Measurements from ENCODE around the gene MRPS21.

MRPS21 gene

GRCh38 chr1:150293433-150294253, at the start of gene MRPS21:
Gene MRPS21 (plus strand): TSS chr1:150293861. CDS start chr1:150294367, 506 bp downstream.
- Histone ChIP-seq H3K36me3 (ENCODE audit: control insufficient read depth, insufficient read depth, low read length) (no peaks in the 10 kb centered on the region), H3K27ac (ENCODE audit: low read depth, low read length) (peak within 1 kb of the TSS; percentile 62), H3K9ac (ENCODE audit: low read length) (peak within 1 kb of the TSS; percentile 55), H3K4me3 (ENCODE audit: low read length) (peak within 1 kb of the TSS; percentile 88), H3K27me3 (ENCODE audit: control insufficient read depth, insufficient read depth, low read length) (no peaks in the 10 kb centered on the region), H3K4me1 (ENCODE audit: control insufficient read depth, insufficient read depth, low read length) (peaks cover 3% of the 10 kb centered on the region)

DNA sequence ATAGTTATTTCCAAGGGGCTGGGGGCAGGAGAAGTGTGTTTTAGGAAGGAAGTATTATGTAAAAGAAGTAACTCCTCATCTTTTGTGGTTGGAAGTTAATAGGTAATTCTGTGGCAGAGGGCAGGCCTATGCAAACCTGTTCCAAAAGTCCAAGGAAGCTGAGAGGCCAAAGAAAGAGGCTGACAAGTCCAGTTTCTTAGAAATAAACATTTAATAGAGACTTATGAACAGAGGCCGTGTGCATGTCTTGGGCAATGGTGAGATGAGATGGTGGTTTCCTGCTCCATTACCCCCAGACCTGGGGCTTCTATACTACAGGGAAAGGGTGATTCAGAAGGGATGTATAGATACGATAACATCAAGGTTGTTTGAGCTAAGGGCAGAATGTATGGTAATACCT, 43.7 kb upstream of the MRPS21 start:
- Histone ChIP-seq H3K36me3 (ENCODE audit: control insufficient read depth, insufficient read depth, low read length) (no peaks in the 10 kb centered on the region), H3K4me1 (ENCODE audit: control insufficient read depth, insufficient read depth, low read length) (no peaks in the 10 kb centered on the region), H3K27ac (ENCODE audit: low read depth, low read length) (no peak overlapping the region), H3K27me3 (ENCODE audit: control insufficient read depth, insufficient read depth, low read length) (no peaks in the 10 kb centered on the region), H3K4me3 (ENCODE audit: low read length) (no peak overlapping the region), H3K9ac (ENCODE audit: low read length) (no peak overlapping the region)

DNA sequence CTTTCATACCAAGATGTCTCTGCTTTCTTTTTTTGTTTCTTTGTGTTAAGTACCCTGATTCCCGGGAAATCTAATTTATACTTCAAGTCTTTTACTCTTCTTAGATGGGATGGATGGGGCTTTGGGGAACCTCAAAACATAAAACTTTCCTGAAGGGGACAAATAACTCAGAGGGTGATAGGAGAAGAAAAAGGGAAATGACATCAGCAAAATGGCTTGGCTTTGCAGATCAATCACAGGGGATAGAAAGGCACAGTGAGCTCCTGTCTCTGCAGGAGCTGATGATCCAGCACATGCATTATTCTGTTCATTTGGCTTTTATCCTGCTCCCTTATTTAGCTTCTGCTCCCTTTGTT, 37.5 kb upstream of the MRPS21 start:
- H3K9ac ChIP-seq (ENCODE audit: low read length): no peak overlapping the region
- peak overlapping the region; percentile 76 for H3K27ac ChIP-seq (ENCODE audit: low read depth, low read length)
- H3K4me1 ChIP-seq (ENCODE audit: control insufficient read depth, insufficient read depth, low read length): peaks cover 22% of the 10 kb centered on the region
- H3K4me3 ChIP-seq (ENCODE audit: low read length): peak overlapping the region; percentile 29
- no peaks in the 10 kb centered on the region for H3K36me3 ChIP-seq (ENCODE audit: control insufficient read depth, insufficient read depth, low read length)
- H3K27me3 ChIP-seq (ENCODE audit: control insufficient read depth, insufficient read depth, low read length): no peaks in the 10 kb centered on the region

- no peak overlapping the region for H3K9ac ChIP-seq (ENCODE audit: low read length)
- peaks cover 22% of the 10 kb centered on the region for H3K4me1 ChIP-seq (ENCODE audit: control insufficient read depth, insufficient read depth, low read length)
- peak overlapping the region; percentile 76 for H3K27ac ChIP-seq (ENCODE audit: low read depth, low read length)
- no peaks in the 10 kb centered on the region for H3K36me3 ChIP-seq (ENCODE audit: control insufficient read depth, insufficient read depth, low read length)
- H3K4me3 ChIP-seq (ENCODE audit: low read length): peak overlapping the region; percentile 29
- no peaks in the 10 kb centered on the region for H3K27me3 ChIP-seq (ENCODE audit: control insufficient read depth, insufficient read depth, low read length)
Measured at GRCh38 chr1:150256554-150257341, 36.9 kb upstream of the MRPS21 start.

- peak within 1 kb of the TSS; percentile 76 for H3K27ac ChIP-seq (ENCODE audit: low read depth, low read length)
- H3K9ac ChIP-seq (ENCODE audit: low read length): peak within 1 kb of the TSS; percentile 17
- peaks cover 22% of the 10 kb centered on the region for H3K4me1 ChIP-seq (ENCODE audit: control insufficient read depth, insufficient read depth, low read length)
- no peaks in the 10 kb centered on the region for H3K36me3 ChIP-seq (ENCODE audit: control insufficient read depth, insufficient read depth, low read length)
- no peaks in the 10 kb centered on the region for H3K27me3 ChIP-seq (ENCODE audit: control insufficient read depth, insufficient read depth, low read length)
- H3K4me3 ChIP-seq (ENCODE audit: low read length): peak within 1 kb of the TSS; percentile 43
Measured at GRCh38 chr1:150257624-150258585, 35.8 kb upstream of the MRPS21 start, which contains the start of gene CA14. Gene CA14 (plus strand): TSS chr1:150257774. CDS start chr1:150258129, 355 bp downstream.

DNA sequence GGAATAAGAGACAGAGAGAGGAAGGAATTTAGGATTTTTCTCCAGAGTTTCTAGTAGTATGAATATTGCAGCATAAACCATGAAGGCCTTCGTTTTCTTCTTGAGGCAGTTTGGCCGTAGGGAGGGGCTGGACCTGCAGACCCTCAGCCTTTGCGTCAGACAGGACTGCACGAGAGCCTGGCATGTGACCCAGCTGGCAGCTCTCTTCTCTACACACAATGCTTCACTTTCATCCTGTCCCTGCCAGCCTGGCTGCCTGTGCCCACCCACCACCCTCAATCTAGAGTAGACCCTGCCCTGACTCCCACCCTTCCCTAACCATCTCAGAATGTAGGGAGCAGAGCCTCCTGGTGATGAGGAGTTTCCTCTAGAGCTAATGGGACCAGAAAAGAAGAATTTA, 34.4 kb upstream of the MRPS21 start:
- H3K36me3 ChIP-seq (ENCODE audit: control insufficient read depth, insufficient read depth, low read length): no peaks in the 10 kb centered on the region
- peaks cover 22% of the 10 kb centered on the region for H3K4me1 ChIP-seq (ENCODE audit: control insufficient read depth, insufficient read depth, low read length)
- no peak overlapping the region for H3K9ac ChIP-seq (ENCODE audit: low read length)
- no peaks in the 10 kb centered on the region for H3K27me3 ChIP-seq (ENCODE audit: control insufficient read depth, insufficient read depth, low read length)
- no peak overlapping the region for H3K4me3 ChIP-seq (ENCODE audit: low read length)
- no peak overlapping the region for H3K27ac ChIP-seq (ENCODE audit: low read depth, low read length)

GRCh38 chr1:150259758-150260669, 33.6 kb upstream of the MRPS21 start:
- Histone ChIP-seq H3K4me3 (ENCODE audit: low read length) (no peak overlapping the region), H3K27ac (ENCODE audit: low read depth, low read length) (no peak overlapping the region), H3K9ac (ENCODE audit: low read length) (no peak overlapping the region), H3K27me3 (ENCODE audit: control insufficient read depth, insufficient read depth, low read length) (no peaks in the 10 kb centered on the region), H3K4me1 (ENCODE audit: control insufficient read depth, insufficient read depth, low read length) (peaks cover 22% of the 10 kb centered on the region), H3K36me3 (ENCODE audit: control insufficient read depth, insufficient read depth, low read length) (no peaks in the 10 kb centered on the region)

DNA sequence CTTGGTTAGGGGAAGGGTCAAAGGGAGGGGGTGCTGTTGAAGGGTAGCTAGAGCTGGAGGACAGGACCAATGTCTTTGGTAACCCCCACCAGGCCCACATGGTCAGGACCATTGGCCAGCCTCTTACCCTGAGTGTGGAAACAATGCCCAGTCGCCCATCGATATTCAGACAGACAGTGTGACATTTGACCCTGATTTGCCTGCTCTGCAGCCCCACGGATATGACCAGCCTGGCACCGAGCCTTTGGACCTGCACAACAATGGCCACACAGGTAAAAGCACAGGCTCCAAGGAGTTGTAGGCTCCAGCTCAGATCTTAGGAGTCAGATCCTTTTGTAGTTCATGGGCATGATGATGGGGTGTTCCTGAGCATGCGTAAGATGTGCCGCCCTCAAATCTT, 32.3 kb upstream of the MRPS21 start:
- Histone ChIP-seq H3K4me3 (ENCODE audit: low read length) (no peak overlapping the region), H3K36me3 (ENCODE audit: control insufficient read depth, insufficient read depth, low read length) (peaks cover 7% of the 10 kb centered on the region), H3K27me3 (ENCODE audit: control insufficient read depth, insufficient read depth, low read length) (no peaks in the 10 kb centered on the region), H3K27ac (ENCODE audit: low read depth, low read length) (no peak overlapping the region), H3K9ac (ENCODE audit: low read length) (no peak overlapping the region), H3K4me1 (ENCODE audit: control insufficient read depth, insufficient read depth, low read length) (peaks cover 14% of the 10 kb centered on the region)

GRCh38 chr1:150262388-150263320, 31.0 kb upstream of the MRPS21 start:
- Histone ChIP-seq H3K9ac (ENCODE audit: low read length) (no peak overlapping the region), H3K27me3 (ENCODE audit: control insufficient read depth, insufficient read depth, low read length) (no peaks in the 10 kb centered on the region), H3K4me3 (ENCODE audit: low read length) (no peak overlapping the region), H3K27ac (ENCODE audit: low read depth, low read length) (no peak overlapping the region), H3K36me3 (ENCODE audit: control insufficient read depth, insufficient read depth, low read length) (peaks cover 12% of the 10 kb centered on the region), H3K4me1 (ENCODE audit: control insufficient read depth, insufficient read depth, low read length) (peaks cover 13% of the 10 kb centered on the region)

DNA sequence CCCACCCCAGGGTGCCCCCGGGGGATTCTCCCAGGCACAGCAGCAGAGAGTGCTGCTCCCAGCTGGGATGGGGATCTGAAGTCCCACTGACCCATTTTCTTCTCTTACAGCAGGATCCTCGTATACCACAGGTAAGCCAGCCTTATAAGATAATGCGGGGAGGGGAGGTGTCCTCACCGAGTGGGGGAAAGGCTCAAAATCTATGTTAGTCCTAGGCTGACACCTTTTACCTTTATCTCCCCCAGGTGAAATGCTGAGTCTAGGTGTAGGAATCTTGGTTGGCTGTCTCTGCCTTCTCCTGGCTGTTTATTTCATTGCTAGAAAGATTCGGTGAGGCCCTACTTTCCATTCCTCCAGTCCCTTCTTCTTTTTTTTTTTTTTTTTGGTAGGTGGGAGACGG, 30.1 kb upstream of the MRPS21 start:
- Histone ChIP-seq H3K9ac (ENCODE audit: low read length) (no peak overlapping the region), H3K27me3 (ENCODE audit: control insufficient read depth, insufficient read depth, low read length) (no peaks in the 10 kb centered on the region), H3K4me3 (ENCODE audit: low read length) (no peak overlapping the region), H3K27ac (ENCODE audit: low read depth, low read length) (no peak overlapping the region), H3K4me1 (ENCODE audit: control insufficient read depth, insufficient read depth, low read length) (peaks cover 16% of the 10 kb centered on the region), H3K36me3 (ENCODE audit: control insufficient read depth, insufficient read depth, low read length) (peaks cover 12% of the 10 kb centered on the region)
